ENCODE data around the gene OLIG2. TPM values are rescaled to one million over a fixed set of nuclear protein-coding genes. Genes with fewer than 3 reads are reported as not detected.

OLIG2 gene
- total RNA-seq, 1 donor from 2014 or later, result 0.72 TPM

- Mint-ChIP-seq H3K36me3 (ENCODE audit: insufficient read depth) (no peaks in the 10 kb centered on the region), H3K9me3 (ENCODE audit: low read depth) (no peaks in the 10 kb centered on the region), H3K27me3 (peaks cover 86% of the 10 kb centered on the region), H3K4me1 (ENCODE audit: low read depth) (no peaks in the 10 kb centered on the region), H3K4me3 (ENCODE audit: low read depth) (no peak overlapping the region), H3K27ac (no peak overlapping the region)
- no peak for TF ChIP-seq CTCF (IDR thresholded peaks at IDR 0.05; ENCODE audit: unreplicated experiment)
- DNase-seq (ENCODE audit: low spot score, unreplicated experiment), result no peak
These were observed 7.6 kb downstream of the OLIG2 start for GRCh38 chr21:33033094-33033951.

DNA sequence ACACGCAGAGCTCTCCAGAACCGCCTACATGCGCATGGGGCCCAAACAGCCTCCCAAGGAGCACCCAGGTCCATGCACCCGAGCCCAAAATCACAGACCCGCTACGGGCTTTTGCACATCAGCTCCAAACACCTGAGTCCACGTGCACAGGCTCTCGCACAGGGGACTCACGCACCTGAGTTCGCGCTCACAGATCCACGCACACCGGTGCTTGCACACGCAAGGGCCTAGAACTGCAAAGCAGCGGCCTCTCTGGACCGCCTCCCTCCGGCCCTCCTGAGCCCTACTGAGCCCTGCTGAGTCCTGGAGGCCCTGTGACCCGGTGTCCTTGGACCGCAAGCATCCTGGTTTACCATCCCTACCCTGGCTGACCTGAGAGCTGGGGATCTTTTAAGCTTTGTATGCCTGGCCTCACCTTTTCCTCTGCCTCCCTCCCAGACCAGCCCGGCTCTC, 8.3 kb downstream of the OLIG2 start:
- DNase-seq (ENCODE audit: low spot score, unreplicated experiment), result no peak
- Mint-ChIP-seq H3K27me3 (peaks cover 84% of the 10 kb centered on the region), H3K4me3 (ENCODE audit: low read depth) (no peak overlapping the region), H3K4me1 (ENCODE audit: low read depth) (no peaks in the 10 kb centered on the region), H3K27ac (no peak overlapping the region), H3K36me3 (ENCODE audit: insufficient read depth) (no peaks in the 10 kb centered on the region), H3K9me3 (ENCODE audit: low read depth) (no peaks in the 10 kb centered on the region)
- TF ChIP-seq CTCF (IDR thresholded peaks at IDR 0.05; ENCODE audit: unreplicated experiment), result no peak

DNA sequence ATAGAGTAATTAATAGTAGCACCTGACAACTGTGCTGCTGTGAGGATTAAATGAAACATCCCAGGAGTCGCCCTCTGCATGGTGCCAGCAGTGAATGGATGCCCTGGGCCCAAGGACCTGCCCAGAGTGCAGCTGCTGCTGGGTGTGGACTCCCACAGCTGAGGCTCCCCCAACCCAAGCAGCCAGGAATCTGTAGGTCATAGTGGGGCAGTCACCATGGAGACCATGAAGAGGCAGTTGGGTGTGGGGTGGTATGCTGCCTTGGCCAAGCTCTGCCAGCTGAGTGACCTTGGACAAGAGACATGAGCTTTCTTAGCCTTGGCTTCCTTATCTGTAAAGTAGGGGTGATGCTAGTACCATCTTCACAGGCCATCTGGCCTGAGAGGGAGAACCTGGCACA, 9.4 kb downstream of the OLIG2 start:
- Mint-ChIP-seq H3K4me3 (ENCODE audit: low read depth) (no peak overlapping the region), H3K27ac (no peak overlapping the region), H3K36me3 (ENCODE audit: insufficient read depth) (no peaks in the 10 kb centered on the region), H3K27me3 (peaks cover 75% of the 10 kb centered on the region), H3K4me1 (ENCODE audit: low read depth) (no peaks in the 10 kb centered on the region), H3K9me3 (ENCODE audit: low read depth) (no peaks in the 10 kb centered on the region)
- TF ChIP-seq CTCF (IDR thresholded peaks at IDR 0.05; ENCODE audit: unreplicated experiment), result no peak
- DNase-seq (ENCODE audit: low spot score, unreplicated experiment), result no peak

DNA sequence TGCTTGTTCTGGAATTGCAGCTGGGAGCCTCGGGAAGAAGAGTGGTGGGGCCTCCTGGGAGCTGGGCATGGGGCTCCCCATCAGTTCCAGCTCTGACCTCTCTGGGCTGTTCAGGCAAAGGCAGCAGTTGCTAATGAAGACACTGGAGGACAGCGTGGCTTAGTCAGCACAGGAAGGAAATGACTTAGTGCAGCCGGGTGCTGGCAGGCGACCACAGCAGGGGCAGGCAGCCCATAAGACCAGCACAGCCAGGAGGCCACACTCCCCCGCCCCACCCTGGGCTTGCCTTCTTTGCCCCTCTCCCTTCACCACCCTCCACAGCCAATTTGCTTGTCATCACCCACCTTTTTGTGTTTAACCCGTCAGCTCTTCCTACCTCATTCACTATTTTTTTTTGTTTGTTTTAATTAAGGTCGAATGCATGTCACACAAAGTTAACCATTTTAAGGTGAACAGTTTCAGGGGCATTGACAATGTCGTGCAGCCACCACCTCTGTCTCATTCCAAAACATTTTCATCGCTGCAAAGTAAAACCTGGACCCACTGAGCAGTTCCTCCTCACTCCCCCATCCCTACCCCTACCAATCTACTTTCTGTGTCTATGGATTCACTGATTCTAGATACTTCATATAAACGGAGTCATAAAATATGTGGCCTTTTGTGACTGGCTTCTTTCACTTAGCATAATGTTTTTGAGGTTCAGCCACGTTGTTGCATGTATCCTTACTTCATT, 10.9 kb downstream of the OLIG2 start:
- no peaks in the 10 kb centered on the region for H3K4me1 Mint-ChIP-seq (ENCODE audit: low read depth)
- no peak for DNase-seq (ENCODE audit: low spot score, unreplicated experiment)
- H3K27ac Mint-ChIP-seq, result no peak overlapping the region
- TF ChIP-seq CTCF (IDR thresholded peaks at IDR 0.05; ENCODE audit: unreplicated experiment), result no peak
- no peaks in the 10 kb centered on the region for H3K9me3 Mint-ChIP-seq (ENCODE audit: low read depth)
- no peak overlapping the region for H3K4me3 Mint-ChIP-seq (ENCODE audit: low read depth)
- H3K27me3 Mint-ChIP-seq, result peaks cover 70% of the 10 kb centered on the region
- no peaks in the 10 kb centered on the region for H3K36me3 Mint-ChIP-seq (ENCODE audit: insufficient read depth)

GRCh38 chr21:33037501-33037900, 11.8 kb downstream of the OLIG2 start:
- Mint-ChIP-seq H3K9me3 (ENCODE audit: low read depth) (no peaks in the 10 kb centered on the region), H3K36me3 (ENCODE audit: insufficient read depth) (no peaks in the 10 kb centered on the region), H3K27ac (no peak overlapping the region), H3K27me3 (peaks cover 65% of the 10 kb centered on the region), H3K4me1 (ENCODE audit: low read depth) (no peaks in the 10 kb centered on the region), H3K4me3 (ENCODE audit: low read depth) (no peak overlapping the region)
- TF ChIP-seq CTCF (IDR thresholded peaks at IDR 0.05; ENCODE audit: unreplicated experiment), result no peak
- DNase-seq (ENCODE audit: low spot score, unreplicated experiment), result no peak

Measured in progenitor cell of endocrine pancreas (in vitro differentiated cells).